Ovary (tissue), 9 donors: ENCODE measurements around the gene FGD2. TPM values are rescaled to one million over a fixed set of nuclear protein-coding genes. Genes with fewer than 3 reads are reported as not detected.
A peak's percentile ranks its signal among the peaks of the same experiment; 100 is the strongest.

ENCODE experiments used
- DNase-seq, 5 donors: peaks; one replicate each; pipeline ENCODE4 v3.0.0-alpha.2; 2019 to 2020
- H3K27ac ChIP-seq, 2 donors: fragments of 200-600 bp; one replicate each; pipeline versions ENCODE4 v1.5.1 to v1.8.0; 2019 to 2022
- H3K27me3 ChIP-seq: fragments of 200-600 bp; one replicate; pipeline ENCODE4 v1.8.0; 2022
- H3K36me3 ChIP-seq: fragments of 200-600 bp; sonication (generic); one replicate; pipeline ENCODE4 v1.5.1; 2019
- H3K4me1 ChIP-seq: one replicate; pipeline ENCODE4 v1.8.1; 2013; ENCODE audit warnings: mild to moderate bottlenecking, moderate library complexity; ENCODE audit not compliant: insufficient read depth
- H3K4me3 ChIP-seq: fragments of 200-600 bp; sonication (generic); one replicate; pipeline ENCODE4 v1.5.1; 2017
- H3K9me3 ChIP-seq, 2 donors: fragments of 200-600 bp in 1 of 2; sonication (generic) in 1 of 2; one replicate each; pipeline versions ENCODE4 v1.5.1 to v1.8.1; 2013 to 2019; ENCODE audit warnings: mild to moderate bottlenecking in 1 of 2, moderate library complexity in 1 of 2
- CTCF ChIP-seq, 3 donors: fragments of 450-650 bp in 2 of 3; fragments of 200-600 bp in 1 of 3; IDR thresholded peaks; one replicate each; pipeline versions ENCODE4 v1.5.1 to v1.8.0; 2016 to 2022; ENCODE audit warnings: antibody characterized with exemption in 3 of 3, mild to moderate bottlenecking in 1 of 3
- EP300 ChIP-seq: sonication (generic); formaldehyde crosslinking; IDR thresholded peaks from one replicate; pipeline ENCODE4 v1.6.1; 2017; ENCODE audit warnings: antibody characterized with exemption
- POLR2A ChIP-seq: fragments of 450-650 bp; IDR thresholded peaks from one replicate; pipeline ENCODE4 v1.6.1; 2017; ENCODE audit warnings: antibody characterized with exemption, mild to moderate bottlenecking, moderate library complexity
- WGBS, 3 donors: extraction: QIAGEN DNeasy Blood & Tissue Kit in 1 of 3; methylation state at CpG; one replicate each; pipeline versions ENCODE4 v1.1.5 to v1.1.7; 2013 to 2017; 5-methylcytosine and 5-hydroxymethylcytosine counted together
- intact Hi-C, 4 donors: fragments of 100-400 bp; cut with DNase I; formaldehyde crosslinking; loops; one replicate each; pipeline versions ENCODE4 v1.11.0 to v1.15.1; 2022 to 2023
- polyA plus RNA-seq, 2 donors: library from polyadenylated mRNA; stranded (reverse); fragments of 200-250 nt in 1 of 2; fragments of 350-450 nt in 1 of 2; fragmentation: Illumina TruSeq in 1 of 2; extraction: RNeasy Lipid Tissue Mini Kit (QIAGEN cat#74804) in 1 of 2; gene quantifications; one replicate each; pipeline ENCODE4 v1.2.3, GENCODE V29; 2013 to 2014
- total RNA-seq, 7 donors: library from RNA; depleted of rRNA in 2 of 7; stranded (reverse); fragments of >200 nt in 2 of 7; fragmentation: NEBNext Ultra II Directional in 3 of 7; extraction: Animal tissue kit (Norgen Biotek cat#: 25700) in 3 of 7; gene quantifications; one replicate each; pipeline versions ENCODE4 v1.1.0 to v1.2.4, GENCODE V29; 2016 to 2023
- donor health status: DM: no; HTN: no; CAD: no; lungs with moderate emphysema.
- donor health status: DM: no; HTN: no; CAD: no.
- donor health status: Bipolar disorder and iron deficiency.
- donor health status: DM: yes; HTN: yes; CAD: no.
- donor health status: DM: no; HTN: no; CAD: no.
- donor health status: DM: yes; HTN: yes; CAD: no.

Gene FGD2
- total and polyA plus RNA-seq, 9 donors, result 2.3 to 13.6 (median 4.1) TPM

GRCh38 chr6:37033819-37034795 lies 28.7 kb downstream of the FGD2 start:
- Histone ChIP-seq H3K27me3 (no peaks in the 10 kb centered on the region), H3K9me3 (no peaks in the 10 kb centered on the region), H3K4me1 (peaks cover 4% of the 10 kb centered on the region), H3K4me3 (no peak overlapping the region), H3K27ac (no peak overlapping the region), H3K36me3 (no peaks in the 10 kb centered on the region)
- WGBS, 3 donors, result 75 to 76% (median 76%) methylated on average over 8 of the region's 8 CpGs
- intact Hi-C loops, result no loop called here
- DNase-seq, result no peak
- no peak for TF ChIP-seq CTCF (IDR thresholded peaks at IDR 0.05)
- TF ChIP-seq POLR2A, result no peak
- TF ChIP-seq EP300, result no peak

- Histone ChIP-seq H3K4me1 (peaks cover 4% of the 10 kb centered on the region), H3K4me3 (no peak overlapping the region), H3K27ac (no peak overlapping the region), H3K27me3 (no peaks in the 10 kb centered on the region), H3K36me3 (no peaks in the 10 kb centered on the region), H3K9me3 (no peaks in the 10 kb centered on the region)
- intact Hi-C loops, result no loop called here
- WGBS, 3 donors, result 70 to 73% (median 71%) methylated on average over 12 of the region's 12 CpGs
- TF ChIP-seq POLR2A, result no peak
- TF ChIP-seq CTCF (IDR thresholded peaks at IDR 0.05), result no peak
- TF ChIP-seq EP300, result no peak
- no peak for DNase-seq
Observed at GRCh38 chr6:37036146-37036545, 30.7 kb downstream of the FGD2 start.

GRCh38 chr6:37038292-37039198 lies 33.1 kb downstream of the FGD2 start:
- intact Hi-C loops, result no loop called here
- Histone ChIP-seq H3K27ac (peak overlapping the region in 1 of 2 donors; percentile 47), H3K27me3 (no peaks in the 10 kb centered on the region), H3K4me3 (no peak overlapping the region), H3K4me1 (peaks cover 4% of the 10 kb centered on the region), H3K9me3 (no peaks in the 10 kb centered on the region), H3K36me3 (no peaks in the 10 kb centered on the region)
- 44 to 45% (median 44%) methylated on average over 13 of the region's 13 CpGs for WGBS, 3 donors
- peak; percentile 74 to 89 (median 84) for DNase-seq
- TF ChIP-seq EP300 (peak; percentile 80), POLR2A (no peak), CTCF (IDR thresholded peaks at IDR 0.05) (no peak)

GRCh38 chr6:37039958-37040357 lies 34.5 kb downstream of the FGD2 start:
- 82 to 92% (median 92%) methylated on average over 4 of the region's 4 CpGs for WGBS, 3 donors
- Histone ChIP-seq H3K4me1 (peaks cover 4% of the 10 kb centered on the region), H3K36me3 (no peaks in the 10 kb centered on the region), H3K27me3 (no peaks in the 10 kb centered on the region), H3K27ac (no peak overlapping the region), H3K9me3 (no peaks in the 10 kb centered on the region), H3K4me3 (no peak overlapping the region)
- DNase-seq, result no peak
- TF ChIP-seq CTCF (IDR thresholded peaks at IDR 0.05) (no peak), POLR2A (no peak), EP300 (no peak)
- intact Hi-C loops, result no loop called here
